Stimulated activated naive CD8-positive, alpha-beta T cell treated with anti-CD3 and anti-CD28 coated beads, Interleukin-15, Interleukin-2, amounts not matched to agents 100 ng/mL and 50 ng/mL, for 24 hours (primary cell): ENCODE results near the gene GLRA2.
"Not testable (repeated sequence)": the region's sequence is repeated elsewhere in the genome, so short reads cannot be mapped to it uniquely, and the experiment has no call there.

Source experiments
- H3K27ac Mint-ChIP-seq: one replicate; pipeline ENCODE4 v1.8.0; 2021; ENCODE audit warnings: mild to moderate bottlenecking, mixed read lengths
- H3K27me3 Mint-ChIP-seq: one replicate; pipeline ENCODE4 v1.8.0; 2021; ENCODE audit warnings: mixed read lengths
- H3K36me3 Mint-ChIP-seq: one replicate; pipeline ENCODE4 v1.8.0; 2021; ENCODE audit warnings: low read depth, mixed read lengths
- H3K4me1 Mint-ChIP-seq: one replicate; pipeline ENCODE4 v1.8.0; 2021; ENCODE audit warnings: low read depth, mixed read lengths
- H3K4me3 Mint-ChIP-seq: one replicate; pipeline ENCODE4 v1.8.0; 2021; ENCODE audit warnings: mild to moderate bottlenecking, mixed read lengths
- H3K9me3 Mint-ChIP-seq: one replicate; pipeline ENCODE4 v1.8.0; 2021; ENCODE audit warnings: mixed read lengths

Gene GLRA2

GRCh38 chrX:14554131-14554715 lies 24.9 kb downstream of the GLRA2 start:
- Mint-ChIP-seq H3K4me1 (no peaks in the 10 kb centered on the region), H3K36me3 (no peaks in the 10 kb centered on the region), H3K9me3 (no peaks in the 10 kb centered on the region), H3K27me3 (peaks cover 4% of the 10 kb centered on the region), H3K27ac (no peak overlapping the region), H3K4me3 (no peak overlapping the region)

GRCh38 chrX:14564058-14564457 lies 34.7 kb downstream of the GLRA2 start:
- Mint-ChIP-seq H3K36me3 (no peaks in the 10 kb centered on the region), H3K9me3 (peaks cover 8% of the 10 kb centered on the region), H3K4me3 (no peak overlapping the region), H3K27ac (no peak overlapping the region), H3K4me1 (no peaks in the 10 kb centered on the region), H3K27me3 (no peaks in the 10 kb centered on the region)

- Mint-ChIP-seq H3K9me3 (no peaks in the 10 kb centered on the region), H3K4me3 (no peak overlapping the region), H3K27me3 (no peaks in the 10 kb centered on the region), H3K27ac (no peak overlapping the region), H3K36me3 (no peaks in the 10 kb centered on the region), H3K4me1 (no peaks in the 10 kb centered on the region)
Measured at GRCh38 chrX:14573161-14573560, 43.8 kb downstream of the GLRA2 start.

- H3K27me3 Mint-ChIP-seq = no peaks in the 10 kb centered on the region
- no peaks in the 10 kb centered on the region for H3K9me3 Mint-ChIP-seq
- H3K4me3 Mint-ChIP-seq = no peak overlapping the region
- no peaks in the 10 kb centered on the region for H3K4me1 Mint-ChIP-seq
- no peaks in the 10 kb centered on the region for H3K36me3 Mint-ChIP-seq
- no peak overlapping the region for H3K27ac Mint-ChIP-seq
Measured at GRCh38 chrX:14581081-14581480, 51.7 kb downstream of the GLRA2 start.

GRCh38 chrX:14584548-14584947 lies 55.2 kb downstream of the GLRA2 start:
- no peaks in the 10 kb centered on the region for H3K27me3 Mint-ChIP-seq
- H3K9me3 Mint-ChIP-seq = no peaks in the 10 kb centered on the region
- no peak overlapping the region for H3K4me3 Mint-ChIP-seq
- no peaks in the 10 kb centered on the region for H3K4me1 Mint-ChIP-seq
- no peak overlapping the region for H3K27ac Mint-ChIP-seq
- no peaks in the 10 kb centered on the region for H3K36me3 Mint-ChIP-seq

GRCh38 chrX:14590216-14590615 lies 60.9 kb downstream of the GLRA2 start:
- no peak overlapping the region for H3K4me3 Mint-ChIP-seq
- H3K36me3 Mint-ChIP-seq = no peaks in the 10 kb centered on the region
- H3K27ac Mint-ChIP-seq = no peak overlapping the region
- H3K27me3 Mint-ChIP-seq = no peaks in the 10 kb centered on the region
- H3K9me3 Mint-ChIP-seq = no peaks in the 10 kb centered on the region
- no peaks in the 10 kb centered on the region for H3K4me1 Mint-ChIP-seq

GRCh38 chrX:14590693-14591424 lies 61.5 kb downstream of the GLRA2 start:
- no peaks in the 10 kb centered on the region for H3K36me3 Mint-ChIP-seq
- H3K4me1 Mint-ChIP-seq = no peaks in the 10 kb centered on the region
- H3K27ac Mint-ChIP-seq = no peak overlapping the region
- H3K9me3 Mint-ChIP-seq = no peaks in the 10 kb centered on the region
- no peak overlapping the region for H3K4me3 Mint-ChIP-seq
- no peaks in the 10 kb centered on the region for H3K27me3 Mint-ChIP-seq

- no peaks in the 10 kb centered on the region for H3K27me3 Mint-ChIP-seq
- H3K27ac Mint-ChIP-seq = no peak overlapping the region
- no peaks in the 10 kb centered on the region for H3K9me3 Mint-ChIP-seq
- no peak overlapping the region for H3K4me3 Mint-ChIP-seq
- H3K36me3 Mint-ChIP-seq = no peaks in the 10 kb centered on the region
- H3K4me1 Mint-ChIP-seq = no peaks in the 10 kb centered on the region
Measured at GRCh38 chrX:14591976-14592375, 62.6 kb downstream of the GLRA2 start.

- Mint-ChIP-seq H3K4me3 (no peak overlapping the region), H3K27ac (no peak overlapping the region), H3K9me3 (no peaks in the 10 kb centered on the region), H3K4me1 (no peaks in the 10 kb centered on the region), H3K36me3 (no peaks in the 10 kb centered on the region), H3K27me3 (no peaks in the 10 kb centered on the region)
Measured at GRCh38 chrX:14594521-14594920, 65.2 kb downstream of the GLRA2 start.

GRCh38 chrX:14598330-14598729 lies 69.0 kb downstream of the GLRA2 start:
- H3K27ac Mint-ChIP-seq = no peak overlapping the region
- no peak overlapping the region for H3K4me3 Mint-ChIP-seq
- peaks cover 5% of the 10 kb centered on the region for H3K27me3 Mint-ChIP-seq
- H3K9me3 Mint-ChIP-seq = peaks cover 4% of the 10 kb centered on the region
- no peaks in the 10 kb centered on the region for H3K36me3 Mint-ChIP-seq
- no peaks in the 10 kb centered on the region for H3K4me1 Mint-ChIP-seq

GRCh38 chrX:14607446-14607985 lies 78.2 kb downstream of the GLRA2 start:
- H3K4me3 Mint-ChIP-seq = no peak overlapping the region
- no peaks in the 10 kb centered on the region for H3K27me3 Mint-ChIP-seq
- no peaks in the 10 kb centered on the region for H3K4me1 Mint-ChIP-seq
- no peaks in the 10 kb centered on the region for H3K9me3 Mint-ChIP-seq
- H3K27ac Mint-ChIP-seq = no peak overlapping the region
- no peaks in the 10 kb centered on the region for H3K36me3 Mint-ChIP-seq

- H3K9me3 Mint-ChIP-seq = not testable (repeated sequence)
Measured at GRCh38 chrX:14612450-14612849, 83.1 kb downstream of the GLRA2 start.

GRCh38 chrX:14616301-14616700 lies 87.0 kb downstream of the GLRA2 start:
- no peaks in the 10 kb centered on the region for H3K36me3 Mint-ChIP-seq
- H3K27me3 Mint-ChIP-seq = no peaks in the 10 kb centered on the region
- no peaks in the 10 kb centered on the region for H3K9me3 Mint-ChIP-seq
- H3K4me1 Mint-ChIP-seq = no peaks in the 10 kb centered on the region
- H3K27ac Mint-ChIP-seq = no peak overlapping the region
- H3K4me3 Mint-ChIP-seq = no peak overlapping the region

More at GRCh38 chrX:14612450-14612849, 83.1 kb downstream of the GLRA2 start:
- H3K27me3 Mint-ChIP-seq, H3K4me1 Mint-ChIP-seq, H3K36me3 Mint-ChIP-seq, H3K4me3 Mint-ChIP-seq, H3K27ac Mint-ChIP-seq: not testable (repeated sequence)

- Mint-ChIP-seq H3K27me3 (no peaks in the 10 kb centered on the region), H3K9me3 (no peaks in the 10 kb centered on the region), H3K36me3 (no peaks in the 10 kb centered on the region), H3K4me3 (no peak overlapping the region), H3K27ac (no peak overlapping the region), H3K4me1 (no peaks in the 10 kb centered on the region)
Measured at GRCh38 chrX:14616836-14617235, 87.5 kb downstream of the GLRA2 start.

GRCh38 chrX:14618177-14618965 lies 89.0 kb downstream of the GLRA2 start:
- no peak overlapping the region for H3K27ac Mint-ChIP-seq
- no peaks in the 10 kb centered on the region for H3K4me1 Mint-ChIP-seq
- no peaks in the 10 kb centered on the region for H3K36me3 Mint-ChIP-seq
- no peak overlapping the region for H3K4me3 Mint-ChIP-seq
- no peaks in the 10 kb centered on the region for H3K27me3 Mint-ChIP-seq
- H3K9me3 Mint-ChIP-seq = no peaks in the 10 kb centered on the region
